SH-SY5Y (cell line): Measurements from ENCODE around the gene ELOVL6.

Source experiments
- GATA2 ChIP-seq: IDR thresholded peaks from 2 replicates; pipeline ENCODE4 v1.6.1; 2011; ENCODE audit warnings: mild to moderate bottlenecking, low read depth, low read length
- GATA3 ChIP-seq: IDR thresholded peaks from 2 replicates; pipeline ENCODE4 v1.6.1; 2011; ENCODE audit warnings: low read depth, mild to moderate bottlenecking, low read length, moderate library complexity

DNA sequence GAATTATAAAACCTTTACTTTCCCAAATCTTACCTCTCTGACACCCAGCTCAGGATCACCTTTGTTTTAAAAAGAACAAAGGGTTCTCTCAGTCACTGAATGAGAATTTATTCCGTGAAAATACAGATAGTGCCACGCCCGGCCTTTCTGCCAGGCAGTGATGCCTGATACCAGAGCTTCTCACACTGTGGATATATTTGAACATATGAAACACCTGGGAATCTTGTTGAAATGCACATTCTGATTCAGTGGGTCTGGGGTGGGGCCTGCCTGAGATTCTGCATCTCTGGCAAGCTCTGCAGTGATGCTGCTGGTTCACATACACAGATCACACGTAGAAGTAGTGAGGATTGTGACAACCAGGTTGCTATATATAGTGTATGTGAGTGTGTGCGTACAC is 46.0 kb downstream of the ELOVL6 start:
- TF ChIP-seq GATA2 (no peak), GATA3 (no peak)
